Astrocyte (in vitro differentiated cells and primary cell): ENCODE data around the gene WDPCP. TPM values are rescaled to one million over a fixed set of nuclear protein-coding genes. Genes with fewer than 3 reads are reported as not detected.

Experiments used
- DNase-seq: peaks from one replicate; pipeline ENCODE4 v3.0.0-alpha.2; 2010; ENCODE audit warnings: low read depth
- FAIRE-seq: peaks from 2 replicates; lab custom pipeline; 2011; peaks lifted over from hg19 to GRCh38; lab: Jason Lieb, UNC
- H2AFZ ChIP-seq: 2 replicates; pipeline ENCODE4 v1.6.0; 2012; ENCODE audit warnings: low read depth, low read length, inconsistent platforms
- H3K27ac ChIP-seq: 2 replicates; pipeline ENCODE4 v1.5.1; 2011; ENCODE audit warnings: low read depth, low read length, inconsistent platforms
- H3K27me3 ChIP-seq: 2 replicates; pipeline ENCODE4 v1.6.0; 2011; ENCODE audit warnings: low read length, inconsistent platforms; ENCODE audit not compliant: insufficient read depth
- H3K36me3 ChIP-seq: 2 replicates; pipeline ENCODE4 v1.5.1; 2011; ENCODE audit warnings: low read length, inconsistent platforms; ENCODE audit not compliant: insufficient read depth
- H3K4me1 ChIP-seq: 2 replicates; pipeline ENCODE4 v1.5.1; 2011; ENCODE audit warnings: low read length, inconsistent platforms; ENCODE audit not compliant: insufficient read depth
- H3K4me2 ChIP-seq: 2 replicates; pipeline ENCODE4 v1.6.0; 2012; ENCODE audit warnings: low read length, inconsistent platforms
- H3K4me3 ChIP-seq: 2 replicates; pipeline ENCODE4 v1.5.1; 2011; ENCODE audit warnings: low read depth, mild to moderate bottlenecking, low read length, inconsistent platforms; ENCODE audit not compliant: insufficient read depth
- H3K79me2 ChIP-seq: 2 replicates; pipeline ENCODE4 v1.6.0; 2012; ENCODE audit warnings: mild to moderate bottlenecking, low read length, inconsistent platforms; ENCODE audit not compliant: insufficient read depth
- H3K9ac ChIP-seq: 2 replicates; pipeline ENCODE4 v1.6.0; 2012; ENCODE audit warnings: mild to moderate bottlenecking, low read length, inconsistent platforms
- H3K9me3 ChIP-seq: 2 replicates; pipeline ENCODE4 v1.5.1; 2012; ENCODE audit warnings: low read depth, mild to moderate bottlenecking, low read length, inconsistent platforms; ENCODE audit not compliant: insufficient read depth
- H4K20me1 ChIP-seq: 2 replicates; pipeline ENCODE4 v1.6.0; 2012; ENCODE audit warnings: low read length, inconsistent platforms; ENCODE audit not compliant: insufficient read depth
- H3K27ac Mint-ChIP-seq: one replicate; pipeline ENCODE4 v1.8.0; 2021; ENCODE audit warnings: mild to moderate bottlenecking, mixed read lengths; ENCODE audit not compliant: unreplicated experiment
- H3K27me3 Mint-ChIP-seq: one replicate; pipeline ENCODE4 v1.8.0; 2021; ENCODE audit warnings: low read depth, mixed read lengths; ENCODE audit not compliant: unreplicated experiment
- H3K36me3 Mint-ChIP-seq: one replicate; pipeline ENCODE4 v1.8.0; 2021; ENCODE audit warnings: low read depth, mixed read lengths; ENCODE audit not compliant: unreplicated experiment
- H3K4me1 Mint-ChIP-seq: one replicate; pipeline ENCODE4 v1.8.0; 2021; ENCODE audit warnings: low read depth, mixed read lengths; ENCODE audit not compliant: unreplicated experiment
- H3K4me3 Mint-ChIP-seq: one replicate; pipeline ENCODE4 v1.8.0; 2021; ENCODE audit warnings: mild to moderate bottlenecking, moderate library complexity, mixed read lengths; ENCODE audit not compliant: unreplicated experiment
- H3K9me3 Mint-ChIP-seq: one replicate; pipeline ENCODE4 v1.8.0; 2021; ENCODE audit warnings: mild to moderate bottlenecking, mixed read lengths; ENCODE audit not compliant: unreplicated experiment
- EZH2 ChIP-seq: IDR thresholded peaks from 2 replicates; pipeline ENCODE4 v1.6.1; 2012; ENCODE audit warnings: mild to moderate bottlenecking, low read length, inconsistent platforms; ENCODE audit not compliant: insufficient read depth
- total RNA-seq: library from RNA; stranded (reverse); gene quantifications from 2 replicates; pipeline ENCODE4 v1.2.1, GENCODE V29; 2021
- TF ChIP-seq, protein P1 (sequence below): IDR thresholded peaks from 2 replicates; pipeline ENCODE4 v1.5.1; 2011; ENCODE audit warnings: low read depth, mild to moderate bottlenecking, inconsistent platforms, low read length, moderate library complexity; ENCODE audit not compliant: insufficient read depth

The WDPCP gene
- total RNA-seq, 1 donor from 2014 or later = 15.1 TPM

DNA sequence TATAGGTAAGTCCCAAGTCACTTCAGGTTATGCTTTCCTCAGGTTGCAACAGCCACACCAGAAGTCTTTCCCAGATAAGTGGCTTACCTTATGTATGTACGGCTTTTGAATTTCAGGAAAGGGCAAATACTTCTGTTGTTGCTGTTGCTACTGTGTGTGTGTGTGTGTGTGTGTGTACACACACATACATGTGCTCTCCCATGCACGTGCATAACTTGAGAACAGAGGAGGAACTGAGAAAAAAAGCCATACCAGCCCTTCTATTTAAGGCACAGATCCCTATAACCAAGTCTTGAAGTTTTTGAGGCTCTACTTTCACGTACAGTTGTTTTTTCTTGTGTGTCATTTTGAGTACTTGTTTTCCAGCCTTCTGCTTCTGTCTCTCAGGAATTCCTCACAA lies 62.4 kb downstream of the WDPCP start:
- Mint-ChIP-seq H3K4me1 (no peaks in the 10 kb centered on the region), H3K27me3 (no peaks in the 10 kb centered on the region), H3K27ac (no peak overlapping the region), H3K36me3 (peaks cover 3% of the 10 kb centered on the region), H3K9me3 (peaks cover 26% of the 10 kb centered on the region), H3K4me3 (no peak overlapping the region)
- H3K27me3 ChIP-seq = no peaks in the 10 kb centered on the region
- no peaks in the 10 kb centered on the region for H3K36me3 ChIP-seq
- H2AFZ ChIP-seq = no peak overlapping the region
- H3K9me3 ChIP-seq = peaks cover 3% of the 10 kb centered on the region
- no peak overlapping the region for H3K4me3 ChIP-seq
- TF ChIP-seq, protein P1, sequence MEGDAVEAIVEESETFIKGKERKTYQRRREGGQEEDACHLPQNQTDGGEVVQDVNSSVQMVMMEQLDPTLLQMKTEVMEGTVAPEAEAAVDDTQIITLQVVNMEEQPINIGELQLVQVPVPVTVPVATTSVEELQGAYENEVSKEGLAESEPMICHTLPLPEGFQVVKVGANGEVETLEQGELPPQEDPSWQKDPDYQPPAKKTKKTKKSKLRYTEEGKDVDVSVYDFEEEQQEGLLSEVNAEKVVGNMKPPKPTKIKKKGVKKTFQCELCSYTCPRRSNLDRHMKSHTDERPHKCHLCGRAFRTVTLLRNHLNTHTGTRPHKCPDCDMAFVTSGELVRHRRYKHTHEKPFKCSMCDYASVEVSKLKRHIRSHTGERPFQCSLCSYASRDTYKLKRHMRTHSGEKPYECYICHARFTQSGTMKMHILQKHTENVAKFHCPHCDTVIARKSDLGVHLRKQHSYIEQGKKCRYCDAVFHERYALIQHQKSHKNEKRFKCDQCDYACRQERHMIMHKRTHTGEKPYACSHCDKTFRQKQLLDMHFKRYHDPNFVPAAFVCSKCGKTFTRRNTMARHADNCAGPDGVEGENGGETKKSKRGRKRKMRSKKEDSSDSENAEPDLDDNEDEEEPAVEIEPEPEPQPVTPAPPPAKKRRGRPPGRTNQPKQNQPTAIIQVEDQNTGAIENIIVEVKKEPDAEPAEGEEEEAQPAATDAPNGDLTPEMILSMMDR = no peak
- no peak for TF ChIP-seq EZH2
- no peaks in the 10 kb centered on the region for H3K4me1 ChIP-seq
- DNase-seq = no peak
- H3K4me2 ChIP-seq = no peak overlapping the region
- no peak overlapping the region for H3K9ac ChIP-seq
- no peak for FAIRE-seq
- no peaks in the 10 kb centered on the region for H3K79me2 ChIP-seq
- no peaks in the 10 kb centered on the region for H4K20me1 ChIP-seq
- no peak overlapping the region for H3K27ac ChIP-seq

GRCh38 chr2:63522950-63523349 lies 65.3 kb downstream of the WDPCP start:
- Histone ChIP-seq H3K27ac (no peak overlapping the region), H2AFZ (no peak overlapping the region), H3K9ac (no peak overlapping the region), H3K4me2 (no peak overlapping the region), H3K9me3 (peaks cover 4% of the 10 kb centered on the region), H3K27me3 (no peaks in the 10 kb centered on the region), H3K36me3 (no peaks in the 10 kb centered on the region), H3K79me2 (peaks cover 5% of the 10 kb centered on the region), H4K20me1 (no peaks in the 10 kb centered on the region), H3K4me3 (no peak overlapping the region), H3K4me1 (no peaks in the 10 kb centered on the region)
- Mint-ChIP-seq H3K36me3 (peaks cover 5% of the 10 kb centered on the region), H3K4me1 (no peaks in the 10 kb centered on the region), H3K27me3 (no peaks in the 10 kb centered on the region), H3K9me3 (peaks cover 23% of the 10 kb centered on the region), H3K4me3 (no peak overlapping the region), H3K27ac (no peak overlapping the region)
- DNase-seq = peak; percentile 9
- FAIRE-seq = peak; percentile 9
- TF ChIP-seq, protein P1 = no peak
- TF ChIP-seq EZH2 = no peak

- Mint-ChIP-seq H3K4me3 (no peak overlapping the region), H3K27ac (no peak overlapping the region), H3K36me3 (peaks cover 5% of the 10 kb centered on the region), H3K4me1 (peaks cover 1% of the 10 kb centered on the region), H3K9me3 (peaks cover 23% of the 10 kb centered on the region), H3K27me3 (no peaks in the 10 kb centered on the region)
- no peak for DNase-seq
- H3K27ac ChIP-seq = no peak overlapping the region
- H3K9ac ChIP-seq = no peak overlapping the region
- H3K4me3 ChIP-seq = no peak overlapping the region
- no peak overlapping the region for H2AFZ ChIP-seq
- H3K36me3 ChIP-seq = no peaks in the 10 kb centered on the region
- peak; percentile 77 for FAIRE-seq
- H3K79me2 ChIP-seq = peaks cover 5% of the 10 kb centered on the region
- no peaks in the 10 kb centered on the region for H3K4me1 ChIP-seq
- TF ChIP-seq, protein P1 = no peak
- TF ChIP-seq EZH2 = no peak
- peaks cover 4% of the 10 kb centered on the region for H3K9me3 ChIP-seq
- H3K4me2 ChIP-seq = no peak overlapping the region
- H4K20me1 ChIP-seq = no peaks in the 10 kb centered on the region
- no peaks in the 10 kb centered on the region for H3K27me3 ChIP-seq
Observed at GRCh38 chr2:63520793-63521192, 67.5 kb downstream of the WDPCP start.
